ENCODE measurements around the gene L2HGDH. TPM values are rescaled to one million over a fixed set of nuclear protein-coding genes. Genes with fewer than 3 reads are reported as not detected.
A peak's percentile ranks its signal among the peaks of the same experiment; 100 is the strongest.

Gene L2HGDH
- total and polyA plus RNA-seq, 8 donors, result 4.6 to 6.5 (median 6.4) TPM

GRCh38 chr14:50344876-50345563, 33.0 kb upstream of the L2HGDH start:
- DNase-seq, result no peak
- intact Hi-C loops (cut with DNase I), result no loop called here
- no peak overlapping the region for H3K27ac ChIP-seq

GRCh38 chr14:50344116-50344775, 32.2 kb upstream of the L2HGDH start:
- no peaks in the 10 kb centered on the region for H3K9me3 ChIP-seq
- ATAC-seq (no peak), DNase-seq (no peak)
- intact Hi-C loops (cut with DNase I), result no loop called here
- peak overlapping the region in 1 of 2 donors; percentile 10 for H3K27ac ChIP-seq
- TF ChIP-seq CTCF (IDR thresholded peaks at IDR 0.05), result no peak
- H3K4me3 ChIP-seq, result no peak overlapping the region
- H3K36me3 ChIP-seq, result peaks cover 0 to 15% of the 10 kb centered on the region in 2 donors
- H3K4me1 ChIP-seq, result peaks cover 0 to 26% of the 10 kb centered on the region in 2 donors
- H3K27me3 ChIP-seq, result no peaks in the 10 kb centered on the region

More at GRCh38 chr14:50344876-50345563, 33.0 kb upstream of the L2HGDH start:
- no peak for TF ChIP-seq CTCF (IDR thresholded peaks at IDR 0.05)
- H3K27me3 ChIP-seq, result no peaks in the 10 kb centered on the region
- H3K9me3 ChIP-seq, result no peaks in the 10 kb centered on the region
- H3K4me3 ChIP-seq, result no peak overlapping the region
- no peak for ATAC-seq
- H3K36me3 ChIP-seq, result peaks cover 0 to 10% of the 10 kb centered on the region in 2 donors
- H3K4me1 ChIP-seq, result peaks cover 0 to 26% of the 10 kb centered on the region in 2 donors

GRCh38 chr14:50343434-50343833, 31.4 kb upstream of the L2HGDH start:
- Histone ChIP-seq H3K9me3 (no peaks in the 10 kb centered on the region), H3K4me3 (no peak overlapping the region), H3K36me3 (peaks cover 0 to 19% of the 10 kb centered on the region in 2 donors), H3K4me1 (peaks cover 0 to 26% of the 10 kb centered on the region in 2 donors), H3K27ac (peak overlapping the region in 1 of 2 donors; percentile 10), H3K27me3 (no peaks in the 10 kb centered on the region)
- intact Hi-C loops (cut with DNase I), result no loop called here
- no peak for DNase-seq
- TF ChIP-seq CTCF (IDR thresholded peaks at IDR 0.05), result no peak
- no peak for ATAC-seq

GRCh38 chr14:50342221-50343078, 30.4 kb upstream of the L2HGDH start:
- H3K4me1 ChIP-seq, result peaks cover 0 to 26% of the 10 kb centered on the region in 2 donors
- no peak for TF ChIP-seq CTCF (IDR thresholded peaks at IDR 0.05)
- no peaks in the 10 kb centered on the region for H3K27me3 ChIP-seq
- peak overlapping the region; percentile 61 to 64 for H3K27ac ChIP-seq
- intact Hi-C loops (cut with DNase I), result no loop called here
- ATAC-seq (peak; percentile 82), DNase-seq (peak in 3 of 4 donors; percentile 38 to 72 (median 48))
- H3K4me3 ChIP-seq, result no peak overlapping the region
- peaks cover 0 to 28% of the 10 kb centered on the region in 2 donors for H3K36me3 ChIP-seq
- no peaks in the 10 kb centered on the region for H3K9me3 ChIP-seq
